KOPT-K1 (cell line): ENCODE results near the gene ERICH6B.

Source experiments
- H3K27ac ChIP-seq: fragments of 200-600 bp; sonication (generic); 2 replicates; pipeline ENCODE4 v1.5.1; 2016; ENCODE audit warnings: antibody characterized with exemption, mild to moderate bottlenecking, low read depth, low read length; ENCODE audit not compliant: poor library complexity, severe bottlenecking
- H3K36me3 ChIP-seq: fragments of 200-600 bp; sonication (generic); 2 replicates; pipeline ENCODE4 v1.5.1; 2017; ENCODE audit warnings: antibody characterized with exemption, mild to moderate bottlenecking, low read length, moderate library complexity; ENCODE audit not compliant: insufficient read depth
- H3K9me3 ChIP-seq: fragments of 200-600 bp; sonication (generic); 2 replicates; pipeline ENCODE4 v1.5.1; 2017; ENCODE audit warnings: antibody characterized with exemption, low read length, mild to moderate bottlenecking; ENCODE audit not compliant: insufficient read depth, poor library complexity, severe bottlenecking

ERICH6B gene

GRCh38 chr13:45540864-45541263 is 74.7 kb downstream of the ERICH6B start:
- Histone ChIP-seq H3K27ac (no peak overlapping the region), H3K9me3 (no peaks in the 10 kb centered on the region), H3K36me3 (peaks cover 17% of the 10 kb centered on the region)

GRCh38 chr13:45540195-45540594 is 75.3 kb downstream of the ERICH6B start:
- Histone ChIP-seq H3K27ac (no peak overlapping the region), H3K36me3 (peaks cover 24% of the 10 kb centered on the region), H3K9me3 (no peaks in the 10 kb centered on the region)

DNA sequence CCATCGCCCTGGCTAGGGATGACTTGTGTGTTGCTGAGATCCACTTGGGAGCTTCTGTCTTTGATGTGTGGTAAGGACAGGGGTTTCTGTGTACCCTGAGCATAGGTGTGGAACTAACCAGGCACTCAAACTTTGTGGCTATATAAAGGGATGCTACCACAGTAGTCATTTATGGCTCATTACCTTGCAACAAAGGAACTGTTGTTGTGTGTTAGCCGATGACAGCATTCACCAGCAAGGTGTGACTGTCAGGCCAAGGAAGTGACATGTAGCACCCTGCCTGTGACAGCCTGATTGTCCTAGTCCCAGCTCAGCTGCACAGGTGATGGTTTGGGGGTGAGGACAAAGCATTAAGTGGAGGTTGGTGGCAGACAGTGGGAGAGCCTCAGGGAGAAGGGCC is 77.2 kb downstream of the ERICH6B start:
- H3K9me3 ChIP-seq = no peaks in the 10 kb centered on the region
- no peak overlapping the region for H3K27ac ChIP-seq
- H3K36me3 ChIP-seq = peaks cover 42% of the 10 kb centered on the region

DNA sequence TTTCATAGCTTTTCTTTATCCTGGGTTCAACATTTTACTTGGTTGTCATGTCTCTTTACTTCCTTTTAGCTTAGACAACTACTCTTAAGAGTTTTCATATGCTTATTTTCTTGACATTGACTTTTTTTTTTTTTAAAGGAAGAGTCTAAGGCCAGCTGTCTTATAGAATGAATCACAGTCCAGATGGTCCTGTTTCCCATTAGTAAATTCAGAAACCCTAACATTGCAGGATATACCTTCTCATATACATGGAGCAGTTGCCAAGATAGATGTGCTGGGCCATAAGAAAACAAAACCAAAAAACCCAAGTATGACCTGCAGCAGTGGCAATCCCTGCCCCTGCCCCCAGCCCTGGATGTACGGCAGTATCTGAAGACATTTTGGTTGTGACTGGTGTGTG is 78.0 kb downstream of the ERICH6B start:
- Histone ChIP-seq H3K9me3 (no peaks in the 10 kb centered on the region), H3K27ac (no peak overlapping the region), H3K36me3 (peaks cover 51% of the 10 kb centered on the region)

- Histone ChIP-seq H3K9me3 (no peaks in the 10 kb centered on the region), H3K36me3 (peaks cover 64% of the 10 kb centered on the region), H3K27ac (no peak overlapping the region)
These were observed 79.3 kb downstream of the ERICH6B start for GRCh38 chr13:45536224-45536623.

- Histone ChIP-seq H3K36me3 (peaks cover 79% of the 10 kb centered on the region), H3K27ac (no peak overlapping the region), H3K9me3 (no peaks in the 10 kb centered on the region)
These were observed 80.9 kb downstream of the ERICH6B start for GRCh38 chr13:45534604-45535003.

DNA sequence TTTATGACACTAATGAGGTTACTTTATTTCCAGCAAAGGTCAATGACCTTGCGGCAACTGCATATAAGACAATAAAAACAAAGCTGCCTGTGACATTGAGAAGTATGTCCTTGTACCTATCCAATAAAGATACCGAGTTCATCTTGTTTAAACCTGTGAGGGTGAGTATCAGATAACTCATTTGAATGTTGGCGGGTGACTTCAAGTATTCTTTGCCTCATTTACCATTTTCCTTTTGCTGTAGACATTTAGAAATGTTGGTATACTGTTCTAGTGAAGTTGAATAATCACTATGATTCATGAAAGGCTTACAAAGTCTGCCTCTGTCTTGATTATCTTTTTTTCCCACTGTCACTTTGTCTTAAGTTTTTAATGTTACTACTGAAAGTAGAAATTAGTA is 85.8 kb downstream of the ERICH6B start:
- H3K27ac ChIP-seq = no peak overlapping the region
- H3K9me3 ChIP-seq = no peaks in the 10 kb centered on the region
- H3K36me3 ChIP-seq = peaks cover 98% of the 10 kb centered on the region

DNA sequence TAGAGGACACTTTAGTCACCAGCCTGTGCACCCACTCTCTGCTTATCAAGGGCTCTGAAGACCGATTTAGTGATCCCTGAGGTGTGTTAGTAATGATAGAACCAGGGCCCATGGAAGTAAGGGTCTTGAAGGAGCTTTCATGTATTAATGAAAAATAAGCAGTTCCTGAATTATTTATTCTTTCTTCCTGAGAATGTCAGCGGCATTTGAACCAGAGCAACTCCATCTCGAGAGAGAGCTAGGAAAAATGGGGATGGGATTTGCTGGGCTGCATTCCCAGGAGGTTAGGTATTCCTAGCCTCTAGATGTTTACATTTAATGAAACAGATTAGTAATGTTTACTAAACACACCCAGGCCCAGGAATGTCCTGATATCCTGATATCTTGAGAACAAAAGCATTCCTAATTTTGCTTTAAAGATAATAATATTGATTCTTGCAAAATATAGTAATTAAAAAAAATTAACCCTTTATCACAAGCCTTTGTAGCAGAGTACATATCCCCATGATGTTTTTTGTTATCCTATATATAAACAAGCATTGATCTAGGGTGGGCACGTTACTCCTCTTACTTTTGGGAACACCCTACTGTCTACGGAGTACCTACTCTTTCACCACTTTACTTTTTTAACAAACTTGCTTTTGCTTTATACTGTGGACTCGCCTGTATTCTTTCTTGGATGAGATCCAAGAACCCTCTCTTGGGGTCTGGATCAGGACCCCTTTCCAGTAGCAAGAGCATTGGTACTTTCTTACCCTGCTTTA is 87.7 kb downstream of the ERICH6B start:
- peaks cover 94% of the 10 kb centered on the region for H3K36me3 ChIP-seq

GRCh38 chr13:45522571-45522970 is 93.0 kb downstream of the ERICH6B start:
- Histone ChIP-seq H3K9me3 (no peaks in the 10 kb centered on the region), H3K36me3 (peaks cover 93% of the 10 kb centered on the region), H3K27ac (no peak overlapping the region)

More for the DNA sequence above, 87.7 kb downstream of the ERICH6B start:
- no peaks in the 10 kb centered on the region for H3K9me3 ChIP-seq
- no peak overlapping the region for H3K27ac ChIP-seq

DNA sequence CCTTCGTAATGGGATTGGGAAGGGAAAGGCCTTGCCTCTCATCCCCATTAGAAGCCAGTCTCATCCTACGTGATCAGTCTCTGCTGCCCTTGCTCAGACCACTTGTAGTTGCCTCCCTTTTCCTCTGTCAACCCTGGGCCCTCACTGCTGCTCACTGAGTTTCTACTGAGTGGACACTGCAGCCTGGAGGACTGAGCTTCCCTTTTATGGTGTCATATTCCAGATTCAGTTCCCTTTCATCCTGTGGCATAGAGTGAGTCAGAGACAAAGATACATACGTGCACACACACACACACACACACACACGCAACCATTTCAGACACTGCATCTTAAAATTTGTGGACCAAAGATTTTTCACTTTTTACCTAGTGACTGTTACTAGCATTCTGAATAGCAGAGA is 94.2 kb downstream of the ERICH6B start:
- Histone ChIP-seq H3K27ac (no peak overlapping the region), H3K36me3 (peaks cover 93% of the 10 kb centered on the region), H3K9me3 (no peaks in the 10 kb centered on the region)

- Histone ChIP-seq H3K27ac (no peak overlapping the region), H3K9me3 (no peaks in the 10 kb centered on the region), H3K36me3 (peaks cover 94% of the 10 kb centered on the region)
These were observed 96.0 kb downstream of the ERICH6B start for GRCh38 chr13:45519493-45519892.

DNA sequence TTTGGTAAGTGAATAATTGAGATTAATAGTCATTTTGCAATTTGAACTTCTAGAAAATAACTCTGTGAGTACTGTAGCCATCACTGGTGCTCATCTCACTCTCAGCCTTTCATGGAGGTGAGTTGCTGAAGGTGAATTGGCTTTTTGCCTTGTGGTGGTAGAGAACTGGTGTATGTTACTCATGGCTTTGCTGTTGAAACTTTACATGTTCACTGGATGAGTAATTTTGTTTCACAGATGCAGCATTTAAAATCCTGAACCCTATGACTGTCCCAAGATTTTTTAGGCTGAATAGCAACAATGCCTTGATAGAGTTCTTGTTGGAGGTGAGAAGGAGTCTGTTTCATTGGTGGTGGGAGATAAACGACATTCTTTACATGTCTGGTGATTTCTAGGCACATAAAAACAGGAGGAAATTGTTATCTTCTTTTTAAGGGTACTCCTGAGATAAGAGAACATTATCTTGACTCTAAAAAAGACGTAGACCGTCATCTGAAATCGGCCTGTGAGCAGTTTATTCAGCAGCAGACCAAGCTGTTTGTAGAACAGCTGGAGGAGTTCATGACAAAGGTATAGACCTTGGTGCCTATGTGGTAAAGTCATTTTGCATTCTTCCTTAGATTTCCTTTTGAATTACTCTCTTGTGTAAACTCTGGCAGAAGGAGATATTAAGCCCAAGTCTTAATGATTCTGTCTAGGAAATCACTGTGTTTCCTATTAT is 96.9 kb downstream of the ERICH6B start:
- Histone ChIP-seq H3K27ac (no peak overlapping the region), H3K36me3 (peaks cover 94% of the 10 kb centered on the region), H3K9me3 (no peaks in the 10 kb centered on the region)

- Histone ChIP-seq H3K9me3 (no peaks in the 10 kb centered on the region), H3K27ac (no peak overlapping the region), H3K36me3 (peaks cover 93% of the 10 kb centered on the region)
These were observed 98.8 kb downstream of the ERICH6B start for GRCh38 chr13:45516757-45517156.

DNA sequence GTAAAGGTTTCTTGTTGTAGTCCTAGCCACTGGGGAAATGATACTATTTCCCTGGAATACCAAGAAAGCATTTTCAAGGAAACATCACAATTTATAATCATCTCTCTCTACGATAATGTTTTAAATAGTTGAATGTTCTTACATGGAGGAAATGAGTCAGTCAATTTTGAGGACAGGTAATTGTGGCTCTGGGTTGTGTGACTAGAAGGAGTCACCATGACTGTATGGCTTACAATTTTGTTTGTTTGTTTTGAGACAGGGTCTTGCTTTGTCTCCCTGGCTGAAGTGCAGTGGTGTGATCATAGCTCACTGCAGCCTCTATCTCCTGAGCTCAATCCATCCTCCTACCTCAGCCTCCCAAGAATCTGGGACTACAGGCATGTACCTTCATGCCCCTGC is 103.4 kb downstream of the ERICH6B start:
- Histone ChIP-seq H3K9me3 (no peaks in the 10 kb centered on the region), H3K36me3 (peaks cover 88% of the 10 kb centered on the region), H3K27ac (no peak overlapping the region)

- H3K27ac ChIP-seq = no peak overlapping the region
- H3K9me3 ChIP-seq = no peaks in the 10 kb centered on the region
- H3K36me3 ChIP-seq = peaks cover 88% of the 10 kb centered on the region
These were observed 104.0 kb downstream of the ERICH6B start for GRCh38 chr13:45511310-45512097.
